CD1c-positive myeloid dendritic cell (primary cell): ENCODE data around the gene SNX1.
A peak's percentile ranks its signal among the peaks of the same experiment; 100 is the strongest.
"Not testable (repeated sequence)": the region's sequence is repeated elsewhere in the genome, so short reads cannot be mapped to it uniquely, and the experiment has no call there.

Experiments
- DNase-seq: peaks from one replicate; pipeline ENCODE4 v3.0.0-alpha.2; 2016; ENCODE audit errors: extremely low spot score

SNX1 gene

GRCh38 chr15:64095795-64096667, at the start of gene SNX1:
Gene SNX1 (plus strand): TSS chr15:64095982. CDS start chr15:64096014, 32 bp downstream.
- DNase-seq = peak; percentile 98

- peak; percentile 77 for DNase-seq
Observed at GRCh38 chr15:64046421-64047153, 49.2 kb upstream of the SNX1 start, which contains the start of gene DAPK2. Gene DAPK2 (minus strand): TSS chr15:64046485. CDS start chr15:64040261, 6,224 bp downstream.

- DNase-seq = peak; percentile 66
Observed at GRCh38 chr15:64048781-64049460, 46.9 kb upstream of the SNX1 start.

GRCh38 chr15:64050281-64051092, 45.3 kb upstream of the SNX1 start:
- no peak for DNase-seq

- no peak for DNase-seq
Observed at GRCh38 chr15:64051093-64051402, 44.7 kb upstream of the SNX1 start.

GRCh38 chr15:64051407-64052259, 44.1 kb upstream of the SNX1 start:
- DNase-seq = no peak

- no peak for DNase-seq
Observed at GRCh38 chr15:64052925-64053491, 42.8 kb upstream of the SNX1 start.

GRCh38 chr15:64053674-64054073, 42.1 kb upstream of the SNX1 start:
- DNase-seq = not testable (repeated sequence)

- no peak for DNase-seq
Observed at GRCh38 chr15:64058279-64058678, 37.5 kb upstream of the SNX1 start.

GRCh38 chr15:64059104-64059503, 36.7 kb upstream of the SNX1 start:
- DNase-seq = not testable (repeated sequence)

- no peak for DNase-seq
Observed at GRCh38 chr15:64060716-64061115, 35.1 kb upstream of the SNX1 start.

- no peak for DNase-seq
Observed at GRCh38 chr15:64066451-64066850, 29.3 kb upstream of the SNX1 start.

- DNase-seq = peak; percentile 83
Observed at GRCh38 chr15:64067564-64068030, 28.2 kb upstream of the SNX1 start.

- DNase-seq = no peak
Observed at GRCh38 chr15:64068133-64068532, 27.6 kb upstream of the SNX1 start.

GRCh38 chr15:64070106-64070505, 25.7 kb upstream of the SNX1 start:
- no peak for DNase-seq

GRCh38 chr15:64070965-64071851, 24.6 kb upstream of the SNX1 start:
- peak; percentile 79 for DNase-seq

- DNase-seq = no peak
Observed at GRCh38 chr15:64071931-64072765, 23.6 kb upstream of the SNX1 start.

- no peak for DNase-seq
Observed at GRCh38 chr15:64072812-64073211, 23.0 kb upstream of the SNX1 start.
